Omental fat pad (tissue), 4 donors: ENCODE measurements around the gene INPP5F. TPM values are rescaled to one million over a fixed set of nuclear protein-coding genes. Genes with fewer than 3 reads are reported as not detected.

ENCODE experiments used
- ATAC-seq: fragments of 150-250 bp; one replicate; pipeline ENCODE4 v1.9.1; 2016; ENCODE audit warnings: mild to moderate bottlenecking, moderate library complexity; ENCODE audit not compliant: low FRiP score
- DNase-seq: peaks from one replicate; pipeline ENCODE4 v3.0.0-alpha.2; 2019; ENCODE audit warnings: low spot score
- CTCF ChIP-seq, 3 donors: fragments of 450-650 bp; IDR thresholded peaks; one replicate each; pipeline ENCODE4 v1.5.1; 2016 to 2017; ENCODE audit warnings: antibody characterized with exemption in 3 of 3, mild to moderate bottlenecking in 3 of 3, moderate library complexity in 2 of 3
- total RNA-seq, 4 donors: library from RNA; depleted of rRNA; stranded (reverse); fragments of >200 nt; gene quantifications; one replicate each; pipeline ENCODE4 v1.1.0, GENCODE V29; 2016

Gene INPP5F
- total RNA-seq, 4 donors from 2014 or later = 7.8 to 19.8 (median 12.3) TPM

- TF ChIP-seq CTCF (IDR thresholded peaks at IDR 0.05) = no peak
- no peak for ATAC-seq
- DNase-seq = no peak
Measured at GRCh38 chr10:119747940-119748339, 22.1 kb downstream of the INPP5F start.

GRCh38 chr10:119748871-119749270, 23.0 kb downstream of the INPP5F start:
- TF ChIP-seq CTCF (IDR thresholded peaks at IDR 0.05) = no peak
- no peak for DNase-seq
- ATAC-seq = no peak

- no peak for TF ChIP-seq CTCF (IDR thresholded peaks at IDR 0.05)
- DNase-seq (no peak), ATAC-seq (no peak)
Measured at GRCh38 chr10:119749455-119749854, 23.6 kb downstream of the INPP5F start.

- TF ChIP-seq CTCF (IDR thresholded peaks at IDR 0.05) = peak in 2 of 3 donors; percentile 30 to 77
- ATAC-seq (peak; percentile 96), DNase-seq (no peak)
Measured at GRCh38 chr10:119750391-119751230, 24.8 kb downstream of the INPP5F start.

GRCh38 chr10:119753309-119753708, 27.5 kb downstream of the INPP5F start:
- DNase-seq = no peak
- no peak for TF ChIP-seq CTCF (IDR thresholded peaks at IDR 0.05)
- ATAC-seq = no peak

- no peak for TF ChIP-seq CTCF (IDR thresholded peaks at IDR 0.05)
- ATAC-seq (no peak), DNase-seq (no peak)
Measured at GRCh38 chr10:119754085-119754484, 28.2 kb downstream of the INPP5F start.

- no peak for DNase-seq
- no peak for TF ChIP-seq CTCF (IDR thresholded peaks at IDR 0.05)
- no peak for ATAC-seq
Measured at GRCh38 chr10:119754936-119755335, 29.1 kb downstream of the INPP5F start.
